GM19099 (cell line): ENCODE measurements around the gene FOXI1.

Experiments used
- POLR2A ChIP-seq: IDR thresholded peaks from 3 replicates; pipeline ENCODE4 v1.6.1; 2011; ENCODE audit warnings: low read depth; ENCODE audit not compliant: insufficient read length; ENCODE audit errors: extremely low read depth

The FOXI1 gene

DNA sequence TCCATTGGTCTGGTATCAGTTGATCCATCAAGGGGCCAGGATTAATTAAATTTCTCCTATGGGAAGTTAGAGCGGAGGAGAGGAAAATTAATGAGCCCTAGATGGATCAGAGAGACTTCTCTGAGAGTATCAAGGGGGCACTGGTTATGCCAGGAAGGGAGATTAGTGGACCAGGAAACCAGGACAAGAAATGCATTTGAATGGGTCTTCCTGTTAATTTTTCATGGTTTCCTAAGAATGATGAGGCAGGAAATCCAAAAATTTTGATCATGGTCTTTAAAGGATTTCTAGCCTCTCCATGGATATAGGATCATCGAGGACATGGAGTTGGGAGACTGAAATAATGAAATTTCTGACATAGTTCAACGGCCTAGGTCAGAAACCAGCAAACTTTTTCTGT lies 30.8 kb downstream of the FOXI1 start:
- TF ChIP-seq POLR2A = no peak

DNA sequence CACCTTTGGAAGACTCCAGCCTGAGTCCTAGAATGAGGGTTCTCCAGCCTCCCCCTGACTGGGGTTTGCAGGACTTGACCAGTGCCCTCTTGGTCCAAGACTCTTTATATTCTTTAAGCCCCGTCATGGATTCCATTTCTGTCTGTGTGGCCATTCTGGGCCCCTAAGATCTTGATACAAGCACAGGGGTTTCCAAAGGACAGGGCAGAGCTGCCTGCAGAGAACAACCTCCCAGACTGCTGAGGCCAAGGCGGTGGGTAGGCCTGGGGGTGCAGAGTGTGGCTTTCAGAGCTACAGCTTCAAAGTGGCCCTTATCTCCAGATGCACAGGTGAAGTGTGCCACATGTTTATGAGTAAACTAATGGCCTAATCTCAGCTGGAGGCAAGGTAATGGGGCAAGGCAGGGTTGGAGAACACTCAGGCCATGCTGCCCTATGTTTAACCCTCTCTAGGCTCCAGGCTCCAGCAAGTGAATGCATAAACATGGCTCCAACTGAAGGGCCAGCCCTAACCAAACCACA lies 32.1 kb downstream of the FOXI1 start:
- no peak for TF ChIP-seq POLR2A

DNA sequence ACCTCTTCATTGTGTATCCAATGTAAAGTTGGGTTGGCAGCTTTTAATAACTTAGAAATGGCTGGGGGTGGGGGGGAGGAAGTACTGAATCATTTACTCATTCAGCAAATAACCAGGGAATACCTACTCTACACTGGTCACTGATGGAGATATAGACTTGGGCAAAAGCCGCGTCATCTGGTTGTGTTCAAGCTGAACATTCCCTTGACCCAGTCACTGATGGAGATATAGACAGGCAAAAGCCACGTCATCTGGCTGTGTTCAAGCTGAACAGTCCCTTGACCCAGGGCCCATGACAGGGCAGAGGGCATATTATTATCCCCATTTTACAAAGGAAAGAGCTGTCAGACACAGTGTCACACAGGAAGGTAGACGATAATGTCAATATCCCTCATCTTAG lies 32.6 kb downstream of the FOXI1 start:
- TF ChIP-seq POLR2A = no peak

DNA sequence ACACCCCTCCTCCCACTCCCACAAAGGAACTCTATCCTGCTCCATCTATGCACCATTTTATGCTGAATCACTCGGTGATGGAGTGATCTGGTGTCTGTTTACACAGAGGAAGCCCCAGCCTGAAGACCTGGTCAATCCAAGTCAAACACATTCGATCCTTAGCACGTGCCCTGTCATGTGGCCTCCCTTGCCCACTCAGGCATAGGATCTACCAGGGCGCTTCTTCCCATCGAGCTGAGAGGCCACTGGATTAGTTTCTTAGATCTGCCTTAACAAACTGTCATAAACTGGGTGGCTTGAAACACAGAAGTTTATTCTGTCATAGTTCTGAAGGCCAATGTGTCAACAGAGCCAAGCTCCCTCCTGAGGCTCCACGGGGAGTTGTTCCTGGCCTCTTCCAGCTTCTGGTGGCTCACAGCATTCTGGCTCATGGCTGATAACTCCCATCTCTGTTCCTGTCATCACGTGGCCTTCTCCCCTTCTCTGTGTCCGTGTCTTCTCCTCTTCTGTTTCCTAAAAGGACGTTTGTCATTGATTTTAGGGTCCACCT lies 34.2 kb downstream of the FOXI1 start:
- TF ChIP-seq POLR2A = no peak

DNA sequence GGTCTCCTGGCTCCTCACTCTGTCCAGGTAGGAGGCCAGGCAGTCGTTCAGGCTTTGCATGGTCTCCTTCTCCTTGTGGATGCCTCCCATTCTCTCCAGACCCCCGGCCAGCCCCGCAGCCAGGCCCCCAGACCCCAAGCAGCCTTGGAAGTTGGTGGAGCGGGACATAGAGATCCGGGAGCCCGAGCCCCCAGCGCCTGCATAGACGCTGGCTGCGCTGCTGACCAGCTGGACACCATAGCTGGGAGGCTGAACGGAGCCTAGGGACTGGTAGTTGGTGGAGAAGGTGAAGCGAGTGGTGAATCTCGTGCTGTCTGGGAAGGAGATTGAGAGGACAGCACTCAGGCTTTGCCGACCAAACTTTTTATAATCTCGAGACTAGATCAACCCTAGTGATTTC lies 35.9 kb downstream of the FOXI1 start:
- TF ChIP-seq POLR2A = no peak

DNA sequence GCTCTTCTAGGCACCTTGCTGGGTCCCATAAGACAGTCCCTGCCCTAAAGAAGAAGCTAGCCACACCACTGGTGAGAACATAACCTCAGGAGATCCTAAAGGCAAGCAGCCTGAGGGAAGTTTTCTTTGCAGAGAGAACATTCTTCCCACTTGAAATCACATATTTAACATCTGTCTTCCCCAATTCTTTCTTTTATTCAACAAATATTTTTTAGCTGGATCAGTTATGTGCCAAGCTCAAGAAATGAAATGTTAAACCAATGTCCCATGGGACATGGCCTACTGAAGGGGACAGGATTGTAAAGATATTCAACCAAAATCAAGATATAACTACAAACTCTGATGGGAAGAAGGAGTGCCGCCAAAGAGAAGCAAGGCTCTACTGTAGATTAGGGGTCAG lies 36.5 kb downstream of the FOXI1 start:
- TF ChIP-seq POLR2A = no peak

DNA sequence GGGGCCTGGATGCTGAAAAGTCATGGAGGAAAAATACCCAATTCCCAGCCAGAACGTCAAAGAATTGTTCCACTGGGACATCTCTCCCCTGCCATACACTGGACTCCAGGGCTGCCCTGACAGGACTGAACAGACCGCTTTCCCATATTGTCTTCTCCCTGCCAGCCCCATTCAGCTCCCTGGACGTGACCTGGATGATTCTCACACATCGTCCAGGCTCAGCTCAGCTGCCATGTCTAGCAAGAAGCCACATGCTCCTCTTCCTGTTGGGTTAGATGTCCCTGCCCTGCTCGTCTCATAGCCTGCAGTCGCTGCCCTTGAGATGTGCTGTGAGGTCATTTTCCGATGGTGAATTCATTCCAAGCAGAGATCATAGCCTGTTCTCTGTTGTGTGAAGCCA lies 37.4 kb downstream of the FOXI1 start:
- no peak for TF ChIP-seq POLR2A

- TF ChIP-seq POLR2A = no peak
These were observed 38.0 kb downstream of the FOXI1 start for GRCh38 chr5:170143710-170144109.

DNA sequence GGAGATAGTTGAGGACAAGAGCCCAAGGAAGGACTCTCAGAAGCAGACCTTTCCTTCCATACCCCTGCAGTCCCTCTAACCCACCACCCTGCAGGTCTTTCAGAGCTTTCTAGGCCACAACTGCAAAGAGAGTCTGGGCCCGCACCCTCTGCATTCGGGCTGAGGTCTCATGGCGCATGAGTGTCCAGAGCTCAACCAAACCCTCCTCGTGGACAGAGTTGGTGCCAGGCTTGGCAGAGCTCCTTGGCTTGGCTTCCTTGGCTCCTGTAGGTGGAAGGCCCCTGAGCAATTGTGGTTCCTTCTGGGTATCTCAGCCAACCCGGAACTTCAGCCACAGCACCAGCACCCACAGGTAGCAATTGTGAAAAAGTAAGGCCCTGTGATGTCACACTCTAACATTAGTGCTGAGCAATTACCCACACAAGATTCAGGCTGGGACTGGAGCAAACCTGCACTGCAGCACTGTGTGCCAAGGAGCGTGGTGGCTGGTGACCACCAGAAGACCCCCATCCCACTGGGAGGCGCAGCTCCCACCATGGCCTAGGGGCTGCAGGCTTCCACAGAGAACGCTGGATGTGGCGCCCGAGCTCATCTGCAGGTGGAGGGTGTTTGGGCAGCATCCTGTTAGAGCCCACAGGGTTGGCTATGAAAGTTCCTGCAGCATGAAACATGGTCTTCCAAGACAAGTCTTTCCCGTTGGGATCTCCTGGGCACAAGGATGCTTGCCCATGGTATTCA lies 38.8 kb downstream of the FOXI1 start:
- no peak for TF ChIP-seq POLR2A

DNA sequence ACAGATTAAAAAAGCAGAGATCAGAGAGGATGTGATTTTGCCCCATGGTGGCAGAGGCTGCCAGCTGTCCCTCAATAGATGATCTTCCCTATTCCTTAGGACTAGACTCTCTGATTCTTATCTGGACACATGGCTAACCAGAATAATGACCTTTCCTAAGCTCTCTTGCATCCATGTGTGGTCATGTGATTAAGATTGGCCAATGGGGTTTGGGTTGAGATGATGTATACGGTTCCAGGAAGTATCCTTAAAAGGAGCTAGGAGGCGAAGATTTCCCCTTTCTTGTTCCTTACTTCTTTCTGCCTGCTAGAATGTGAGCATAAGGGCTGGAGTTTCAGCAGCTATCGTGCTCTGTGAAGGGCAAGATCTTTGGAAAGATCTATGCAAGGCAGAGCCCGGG lies 39.8 kb downstream of the FOXI1 start:
- TF ChIP-seq POLR2A = no peak

GRCh38 chr5:170147051-170147752 lies 41.5 kb downstream of the FOXI1 start:
- TF ChIP-seq POLR2A = no peak

- TF ChIP-seq POLR2A = no peak
These were observed 42.1 kb downstream of the FOXI1 start for GRCh38 chr5:170147753-170148264.

- TF ChIP-seq POLR2A = no peak
These were observed 42.9 kb downstream of the FOXI1 start for GRCh38 chr5:170148430-170149205.

GRCh38 chr5:170149206-170149515 lies 43.5 kb downstream of the FOXI1 start:
- TF ChIP-seq POLR2A = no peak

DNA sequence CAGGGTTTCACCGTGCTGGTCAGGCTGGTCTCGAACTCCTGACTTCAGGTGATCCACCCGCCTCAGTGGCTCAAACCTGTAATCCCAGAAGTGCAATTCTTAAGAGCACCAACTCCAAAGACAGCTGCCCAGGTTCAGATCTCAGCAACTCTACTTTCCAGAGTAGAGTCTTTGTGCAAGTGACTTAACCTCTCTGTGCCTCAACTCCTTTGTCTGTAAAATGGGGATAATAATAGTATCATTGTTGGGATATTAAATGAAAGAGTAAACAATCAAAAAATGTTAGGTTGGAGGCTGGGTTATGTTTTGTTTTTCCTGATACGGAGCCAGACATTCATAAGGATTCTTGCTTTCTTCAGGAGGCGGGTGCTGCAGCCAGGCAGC lies 45.0 kb downstream of the FOXI1 start:
- no peak for TF ChIP-seq POLR2A
